Fibroblast of lung (primary cell): ENCODE results near the gene SLC17A9. TPM values are rescaled to one million over a fixed set of nuclear protein-coding genes. Genes with fewer than 3 reads are reported as not detected.

Experiments used
- DNase-seq, 2 donors: peaks; one replicate each; pipeline versions ENCODE4 v3.0.0 to v3.0.0-alpha.2; 2010; ENCODE audit warnings: low read depth in 2 of 2
- H2AFZ ChIP-seq: 2 replicates; pipeline ENCODE4 v1.5.1; 2012; ENCODE audit warnings: low read length, control low read depth, inconsistent platforms
- H3K27ac ChIP-seq: 2 replicates; pipeline ENCODE4 v1.5.1; 2011; ENCODE audit warnings: low read length, control low read depth; ENCODE audit not compliant: insufficient read depth
- H3K27me3 ChIP-seq: 2 replicates; pipeline ENCODE4 v1.5.1; 2011; ENCODE audit warnings: mild to moderate bottlenecking, low read length; ENCODE audit not compliant: control insufficient read depth, insufficient read depth
- H3K36me3 ChIP-seq: 2 replicates; pipeline ENCODE4 v1.5.1; 2011; ENCODE audit warnings: low read length; ENCODE audit not compliant: control insufficient read depth, insufficient read depth
- H3K4me1 ChIP-seq: 2 replicates; pipeline ENCODE4 v1.5.1; 2011; ENCODE audit warnings: low read length; ENCODE audit not compliant: control insufficient read depth, insufficient read depth; ENCODE audit errors: extremely low read depth
- H3K4me2 ChIP-seq: 2 replicates; pipeline ENCODE4 v1.5.1; 2011; ENCODE audit warnings: low read length, control low read depth; ENCODE audit not compliant: insufficient read depth; ENCODE audit errors: extremely low read depth
- H3K4me3 ChIP-seq, 4 experiments: fragments of 200-600 bp in 1 of 4; sonication (generic) in 1 of 4; replicated peaks in 1 of 4; 2 replicates each; pipeline ENCODE4 v1.5.1; 2011 to 2016; ENCODE audit warnings: low read length in 4 of 4, low read depth in 3 of 4, mild to moderate bottlenecking in 3 of 4, control low read depth in 2 of 4, inconsistent platforms in 1 of 4, mixed read lengths in 1 of 4; ENCODE audit not compliant: insufficient read depth in 1 of 4; ENCODE audit errors: control extremely low read depth in 1 of 4
- H3K79me2 ChIP-seq: 2 replicates; pipeline ENCODE4 v1.5.1; 2012; ENCODE audit warnings: mild to moderate bottlenecking, low read length, inconsistent platforms; ENCODE audit not compliant: control insufficient read depth, insufficient read depth
- H3K9ac ChIP-seq: 2 replicates; pipeline ENCODE4 v1.5.1; 2011; ENCODE audit warnings: mild to moderate bottlenecking, low read length, control low read depth; ENCODE audit not compliant: insufficient read depth
- H3K9me3 ChIP-seq: 2 replicates; pipeline ENCODE4 v1.5.1; 2012; ENCODE audit warnings: low read depth, low read length; ENCODE audit not compliant: control insufficient read depth, insufficient read depth
- H4K20me1 ChIP-seq: 2 replicates; pipeline ENCODE4 v1.5.1; 2011; ENCODE audit warnings: low read length; ENCODE audit not compliant: control insufficient read depth, insufficient read depth; ENCODE audit errors: extremely low read depth
- EZH2 ChIP-seq: IDR thresholded peaks from 2 replicates; pipeline ENCODE4 v1.5.1; 2012; ENCODE audit warnings: low read length, control low read depth, mild to moderate bottlenecking; ENCODE audit errors: missing control alignments
- polyA plus RNA-seq, 2 donors: library from polyadenylated mRNA; depleted of rRNA in 1 of 2; stranded (reverse) in 1 of 2; unstranded in 1 of 2; fragments of >200 nt; gene quantifications; 2 replicates each; pipeline ENCODE4 v1.2.1, GENCODE V29; 2011 to 2012; ENCODE audit warnings: missing spikeins in 1 of 2
- total RNA-seq: library from RNA; depleted of rRNA; stranded (reverse); fragments of >200 nt; gene quantifications from 2 replicates; pipeline ENCODE4 v1.2.1, GENCODE V29; 2014
- TF ChIP-seq, protein P1 (sequence below), 2 donors: IDR thresholded peaks in 1 of 2; conservative IDR thresholded peaks in 1 of 2; 1 replicate in 1 of 2; 2 replicates in 1 of 2; pipeline ENCODE4 v1.5.1; 2011 to 2012; ENCODE audit warnings: low read length in 2 of 2, control low read depth in 1 of 2, inconsistent platforms in 1 of 2, low read depth in 1 of 2, mild to moderate bottlenecking in 1 of 2

The SLC17A9 gene
- total and polyA plus RNA-seq, 2 donors (not counting 1 experiment from before 2014, with no cell fraction given) = 6.4 to 6.8 TPM

DNA sequence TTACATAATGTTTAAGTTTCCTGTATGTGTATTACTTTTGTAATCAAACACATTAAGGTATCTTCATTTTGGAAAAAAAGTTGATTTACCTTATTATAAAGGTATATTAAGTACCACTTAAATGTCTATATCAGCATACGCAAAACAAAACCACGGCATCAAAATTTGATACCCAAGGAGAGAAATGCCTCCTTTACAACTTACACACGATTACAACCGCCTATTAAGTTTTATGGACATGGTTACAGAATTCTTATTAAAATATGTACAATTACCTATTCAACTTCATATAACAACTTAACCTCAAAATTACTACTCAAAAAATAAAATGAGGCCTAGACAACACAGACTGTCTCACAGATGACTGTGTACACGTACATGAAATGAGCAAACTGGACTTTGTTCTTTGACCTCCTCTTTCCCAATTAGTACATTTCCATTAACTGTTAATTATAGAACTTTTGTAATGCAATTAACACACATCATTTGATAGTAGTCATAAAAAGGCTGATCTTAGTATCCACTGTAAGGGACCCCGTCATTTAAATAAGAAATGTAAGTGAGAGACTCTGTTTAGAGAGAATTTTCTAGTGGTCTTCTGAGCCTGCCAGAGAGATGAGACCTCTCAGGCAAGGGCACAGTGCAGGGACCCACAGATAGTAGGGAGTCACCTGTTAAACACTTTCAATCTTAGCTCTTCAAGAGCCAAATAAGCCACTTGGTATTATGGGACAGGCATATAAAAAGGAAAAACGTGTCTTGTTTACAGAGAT lies 28.7 kb upstream of the SLC17A9 start:
- Histone ChIP-seq H3K27me3 (no peaks in the 10 kb centered on the region), H3K4me2 (peak overlapping the region; percentile 99), H3K9ac (no peak overlapping the region), H3K9me3 (no peaks in the 10 kb centered on the region), H3K4me1 (peaks cover 19% of the 10 kb centered on the region), H2AFZ (no peak overlapping the region), H4K20me1 (peaks cover 9% of the 10 kb centered on the region), H3K4me3 (peak overlapping the region; percentile 90 to 96 (median 92)), H3K36me3 (no peaks in the 10 kb centered on the region), H3K79me2 (peaks cover 96% of the 10 kb centered on the region), H3K27ac (peak overlapping the region; percentile 85)
- DNase-seq = no peak
- TF ChIP-seq, protein P1, sequence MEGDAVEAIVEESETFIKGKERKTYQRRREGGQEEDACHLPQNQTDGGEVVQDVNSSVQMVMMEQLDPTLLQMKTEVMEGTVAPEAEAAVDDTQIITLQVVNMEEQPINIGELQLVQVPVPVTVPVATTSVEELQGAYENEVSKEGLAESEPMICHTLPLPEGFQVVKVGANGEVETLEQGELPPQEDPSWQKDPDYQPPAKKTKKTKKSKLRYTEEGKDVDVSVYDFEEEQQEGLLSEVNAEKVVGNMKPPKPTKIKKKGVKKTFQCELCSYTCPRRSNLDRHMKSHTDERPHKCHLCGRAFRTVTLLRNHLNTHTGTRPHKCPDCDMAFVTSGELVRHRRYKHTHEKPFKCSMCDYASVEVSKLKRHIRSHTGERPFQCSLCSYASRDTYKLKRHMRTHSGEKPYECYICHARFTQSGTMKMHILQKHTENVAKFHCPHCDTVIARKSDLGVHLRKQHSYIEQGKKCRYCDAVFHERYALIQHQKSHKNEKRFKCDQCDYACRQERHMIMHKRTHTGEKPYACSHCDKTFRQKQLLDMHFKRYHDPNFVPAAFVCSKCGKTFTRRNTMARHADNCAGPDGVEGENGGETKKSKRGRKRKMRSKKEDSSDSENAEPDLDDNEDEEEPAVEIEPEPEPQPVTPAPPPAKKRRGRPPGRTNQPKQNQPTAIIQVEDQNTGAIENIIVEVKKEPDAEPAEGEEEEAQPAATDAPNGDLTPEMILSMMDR (conservative IDR thresholded peaks at IDR 0.05 in 1 of 2, IDR thresholded peaks at IDR 0.05 in 1 of 2; ENCODE audit: low read depth in 1 of 2, low read length in 2 of 2) = no peak
- TF ChIP-seq EZH2 = no peak

DNA sequence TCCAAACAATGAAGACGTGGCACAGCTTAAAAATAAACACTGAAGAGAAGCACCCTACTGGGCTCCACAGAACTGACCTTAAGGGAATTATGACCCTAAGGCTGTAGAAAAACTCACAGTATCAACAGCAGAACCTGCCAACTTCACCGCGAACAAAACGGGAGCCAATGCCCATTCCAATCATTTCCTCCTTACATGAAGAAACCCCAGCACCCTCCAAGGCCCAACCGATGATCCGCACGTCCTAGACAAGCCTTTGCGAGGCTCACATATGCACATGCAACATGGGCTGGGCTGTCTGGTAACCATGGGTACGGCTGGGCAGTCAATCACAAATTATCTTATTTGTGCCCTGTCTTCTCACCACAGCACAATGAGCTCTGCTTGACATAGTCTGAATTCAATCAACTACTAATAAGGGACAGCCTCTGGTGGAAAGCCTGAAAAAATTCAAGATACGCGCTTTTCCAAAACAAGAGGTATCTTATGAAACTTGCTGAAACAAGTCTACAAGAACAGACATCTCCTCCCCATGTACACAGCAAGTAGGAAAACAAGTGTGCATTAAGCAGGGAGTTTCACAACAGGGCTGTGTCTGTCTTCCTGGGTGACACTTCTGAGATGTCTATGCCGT lies 27.9 kb upstream of the SLC17A9 start:
- peak overlapping the region; percentile 90 to 96 (median 92) for H3K4me3 ChIP-seq
- peak overlapping the region; percentile 93 for H3K9ac ChIP-seq
- H3K9me3 ChIP-seq = no peaks in the 10 kb centered on the region
- no peaks in the 10 kb centered on the region for H3K36me3 ChIP-seq
- H3K4me1 ChIP-seq = peaks cover 19% of the 10 kb centered on the region
- H3K4me2 ChIP-seq = peak overlapping the region; percentile 99
- DNase-seq = peak; percentile 49 to 55
- peaks cover 94% of the 10 kb centered on the region for H3K79me2 ChIP-seq
- peaks cover 9% of the 10 kb centered on the region for H4K20me1 ChIP-seq
- H3K27me3 ChIP-seq = no peaks in the 10 kb centered on the region
- H3K27ac ChIP-seq = peak overlapping the region; percentile 85
- no peak for TF ChIP-seq EZH2
- TF ChIP-seq, protein P1 (conservative IDR thresholded peaks at IDR 0.05 in 1 of 2, IDR thresholded peaks at IDR 0.05 in 1 of 2; ENCODE audit: low read depth in 1 of 2, low read length in 2 of 2) = no peak
- no peak overlapping the region for H2AFZ ChIP-seq

GRCh38 chr20:62925076-62925419 lies 27.5 kb upstream of the SLC17A9 start:
- Histone ChIP-seq H4K20me1 (peaks cover 9% of the 10 kb centered on the region), H3K9me3 (no peaks in the 10 kb centered on the region), H3K79me2 (peaks cover 93% of the 10 kb centered on the region), H3K27me3 (no peaks in the 10 kb centered on the region), H3K9ac (peak overlapping the region; percentile 93), H3K4me3 (peak overlapping the region; percentile 90 to 96 (median 92)), H3K36me3 (no peaks in the 10 kb centered on the region), H3K4me1 (peaks cover 19% of the 10 kb centered on the region), H3K27ac (peak overlapping the region; percentile 85), H2AFZ (no peak overlapping the region), H3K4me2 (peak overlapping the region; percentile 99)
- TF ChIP-seq EZH2 = no peak
- TF ChIP-seq, protein P1 (conservative IDR thresholded peaks at IDR 0.05 in 1 of 2, IDR thresholded peaks at IDR 0.05 in 1 of 2; ENCODE audit: low read depth in 1 of 2, low read length in 2 of 2) = no peak
- DNase-seq = no peak
